Measurements from ENCODE around the gene OR4C3. TPM values are rescaled to one million over a fixed set of nuclear protein-coding genes. Genes with fewer than 3 reads are reported as not detected.

Gene OR4C3
- total RNA-seq, 1 experiment from 2014 or later: not detected

Other genes starting within 250 kb of the OR4C3 start
- gene OR4B1, start 108.1 kb upstream of the OR4C3 start, total RNA-seq (2021): not detected in 3 replicates
- not detected in 3 replicates for gene OR4X2, start 79.8 kb upstream of the OR4C3 start, total RNA-seq (2021)
- not detected in 3 replicates for gene OR4X1, start 61.1 kb upstream of the OR4C3 start, total RNA-seq (2021)
- not detected in 3 replicates for gene OR4S1, start 18.7 kb upstream of the OR4C3 start, total RNA-seq (2021)
- not detected in 3 replicates for gene OR4C5, start 41.5 kb downstream of the OR4C3 start, total RNA-seq (2021)
- not detected in 3 replicates for gene OR4A47, start 163.9 kb downstream of the OR4C3 start, total RNA-seq (2021)